A673 (cell line): ENCODE results near the gene CRYBG3. TPM values are rescaled to one million over a fixed set of nuclear protein-coding genes. Genes with fewer than 3 reads are reported as not detected.

ENCODE experiments used
- BruUV-seq: library from RNA; stranded (reverse); fragments of 400-500 nt; replicated peaks from 2 replicates; lab custom pipeline; 2021; lab: Mats Ljungman, UMichigan
- CTCF ChIA-PET: fragments of 300-600 bp; sonication (Branson Sonifier 250); formaldehyde crosslinking; loops from one replicate; lab custom pipeline; 2022; ENCODE audit warnings: antibody characterized with exemption; lab: Charles Lee
- POLR2A ChIA-PET: fragments of 300-600 bp; sonication (Branson Sonifier 250); formaldehyde crosslinking; loops from one replicate; lab custom pipeline; 2022; ENCODE audit warnings: antibody characterized with exemption; ENCODE audit not compliant: low non-redundant PET; lab: Charles Lee
- DNase-seq: peaks from one replicate; pipeline ENCODE4 v3.0.0-alpha.2; 2015; ENCODE audit warnings: low spot score
- H3K27ac ChIP-seq: fragments of 200-600 bp; sonication (generic); 2 replicates; pipeline ENCODE4 v1.5.1; 2016; ENCODE audit warnings: mixed run types, low read depth, mild to moderate bottlenecking, mixed read lengths, antibody characterized with exemption, low read length; ENCODE audit not compliant: poor library complexity, severe bottlenecking
- H3K27me3 ChIP-seq: fragments of 200-600 bp; sonication (generic); replicated peaks from 2 replicates; pipeline ENCODE4 v1.6.1; 2017; ENCODE audit warnings: mixed run types, low read depth, mild to moderate bottlenecking, mixed read lengths, antibody characterized with exemption, low read length; ENCODE audit not compliant: insufficient read depth, poor library complexity
- H3K36me3 ChIP-seq: fragments of 200-600 bp; sonication (generic); 2 replicates; pipeline ENCODE4 v1.6.1; 2016; ENCODE audit warnings: mixed run types, mild to moderate bottlenecking, mixed read lengths, antibody characterized with exemption, low read length; ENCODE audit not compliant: insufficient read depth, poor library complexity, severe bottlenecking
- H3K4me1 ChIP-seq: fragments of 200-600 bp; sonication (generic); 2 replicates; pipeline ENCODE4 v1.6.1; 2017; ENCODE audit warnings: mixed run types, mild to moderate bottlenecking, mixed read lengths, antibody characterized with exemption, low read length; ENCODE audit not compliant: insufficient read depth, poor library complexity, severe bottlenecking
- H3K4me3 ChIP-seq: fragments of 200-600 bp; sonication (generic); 2 replicates; pipeline ENCODE4 v1.5.1; 2016; ENCODE audit warnings: low read depth, mixed run types, mild to moderate bottlenecking, mixed read lengths, low read length; ENCODE audit not compliant: poor library complexity, severe bottlenecking
- H3K9me3 ChIP-seq: fragments of 200-600 bp; sonication (generic); 2 replicates; pipeline ENCODE4 v1.6.1; 2016; ENCODE audit warnings: mixed run types, low read depth, mild to moderate bottlenecking, mixed read lengths, antibody characterized with exemption, low read length; ENCODE audit not compliant: poor library complexity, severe bottlenecking
- EZH2 ChIP-seq: fragments of 200-600 bp; sonication (generic); IDR thresholded peaks from 2 replicates; pipeline ENCODE4 v1.6.1; 2017; ENCODE audit warnings: borderline replicate concordance, low read depth, mild to moderate bottlenecking, mixed read lengths, antibody characterized with exemption, low read length; ENCODE audit not compliant: poor library complexity, severe bottlenecking
- intact Hi-C: fragments of 100-400 bp; cut with micrococcal nuclease; formaldehyde crosslinking; loops from one replicate; pipeline ENCODE4 v1.10.0; 2022; ENCODE audit not compliant: unreplicated experiment
- total RNA-seq: library from RNA; stranded (reverse); gene quantifications from 2 replicates; pipeline ENCODE4 v1.2.3, GENCODE V29; 2021
- TF ChIP-seq, protein P1 (sequence below): fragments of 300-800, 200-600 bp; sonication (generic); conservative IDR thresholded peaks from 2 replicates; pipeline ENCODE4 v1.5.1; 2017; ENCODE audit warnings: low read depth, mild to moderate bottlenecking, antibody characterized with exemption, low read length, moderate library complexity, mixed read lengths

The CRYBG3 gene
- total RNA-seq, 1 experiment from 2014 or later, result 8.6 TPM

DNA sequence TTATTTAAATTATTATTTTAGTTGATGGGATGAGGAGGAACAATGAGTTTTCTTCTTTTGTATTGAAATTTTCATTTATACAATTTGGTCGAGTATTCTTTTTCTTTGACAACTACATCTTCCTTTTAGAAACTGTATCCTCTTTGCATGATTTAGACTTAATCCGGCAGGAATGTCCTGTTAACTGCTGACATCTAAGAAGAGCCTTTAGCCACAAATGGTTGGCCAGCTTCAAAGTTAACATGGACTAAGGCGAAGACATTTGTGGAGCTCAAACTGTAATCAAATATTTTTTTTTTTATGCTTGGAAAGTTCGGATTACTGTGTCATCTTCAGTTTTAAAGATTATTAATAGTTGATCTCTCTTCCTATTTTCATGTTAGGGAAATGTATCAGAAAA, 107.2 kb downstream of the CRYBG3 start:
- H3K36me3 ChIP-seq, result no peaks in the 10 kb centered on the region
- H3K9me3 ChIP-seq, result no peaks in the 10 kb centered on the region
- intact Hi-C loops, result no loop called here
- no TSS peak for BruUV-seq
- H3K27ac ChIP-seq, result no peak overlapping the region
- CTCF ChIA-PET, result no interaction called here
- H3K4me1 ChIP-seq, result no peaks in the 10 kb centered on the region
- POLR2A ChIA-PET, result no interaction called here
- TF ChIP-seq EZH2, result no peak
- TF ChIP-seq, protein P1, sequence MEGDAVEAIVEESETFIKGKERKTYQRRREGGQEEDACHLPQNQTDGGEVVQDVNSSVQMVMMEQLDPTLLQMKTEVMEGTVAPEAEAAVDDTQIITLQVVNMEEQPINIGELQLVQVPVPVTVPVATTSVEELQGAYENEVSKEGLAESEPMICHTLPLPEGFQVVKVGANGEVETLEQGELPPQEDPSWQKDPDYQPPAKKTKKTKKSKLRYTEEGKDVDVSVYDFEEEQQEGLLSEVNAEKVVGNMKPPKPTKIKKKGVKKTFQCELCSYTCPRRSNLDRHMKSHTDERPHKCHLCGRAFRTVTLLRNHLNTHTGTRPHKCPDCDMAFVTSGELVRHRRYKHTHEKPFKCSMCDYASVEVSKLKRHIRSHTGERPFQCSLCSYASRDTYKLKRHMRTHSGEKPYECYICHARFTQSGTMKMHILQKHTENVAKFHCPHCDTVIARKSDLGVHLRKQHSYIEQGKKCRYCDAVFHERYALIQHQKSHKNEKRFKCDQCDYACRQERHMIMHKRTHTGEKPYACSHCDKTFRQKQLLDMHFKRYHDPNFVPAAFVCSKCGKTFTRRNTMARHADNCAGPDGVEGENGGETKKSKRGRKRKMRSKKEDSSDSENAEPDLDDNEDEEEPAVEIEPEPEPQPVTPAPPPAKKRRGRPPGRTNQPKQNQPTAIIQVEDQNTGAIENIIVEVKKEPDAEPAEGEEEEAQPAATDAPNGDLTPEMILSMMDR, result no peak
- DNase-seq, result no peak
- H3K27me3 ChIP-seq, result no peaks in the 10 kb centered on the region
- no peak overlapping the region for H3K4me3 ChIP-seq

DNA sequence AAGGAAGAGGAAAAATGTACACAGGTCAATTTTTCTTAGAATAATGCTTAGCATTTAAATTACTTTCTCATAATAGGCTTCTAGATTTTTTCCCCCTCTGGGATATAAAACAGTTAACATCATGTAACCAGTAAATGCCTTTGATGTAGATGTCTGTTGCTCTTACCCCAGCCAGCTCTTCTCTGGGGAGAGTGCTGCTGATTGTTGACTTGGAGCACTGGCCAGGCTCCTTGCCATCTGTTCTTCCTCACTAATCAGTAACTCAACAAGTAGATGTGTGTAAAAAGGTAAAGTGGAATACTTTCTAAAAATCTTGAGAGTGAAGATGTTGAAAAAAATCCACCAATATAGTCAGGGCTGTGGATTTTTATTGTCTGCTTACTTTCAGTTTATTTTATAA, 108.2 kb downstream of the CRYBG3 start:
- Histone ChIP-seq H3K4me1 (no peaks in the 10 kb centered on the region), H3K4me3 (no peak overlapping the region), H3K27ac (no peak overlapping the region), H3K36me3 (no peaks in the 10 kb centered on the region), H3K27me3 (no peaks in the 10 kb centered on the region), H3K9me3 (no peaks in the 10 kb centered on the region)
- ChIA-PET CTCF (no interaction called here), POLR2A (no interaction called here)
- intact Hi-C loops, result no loop called here
- DNase-seq, result no peak
- BruUV-seq, result no TSS peak
- TF ChIP-seq, protein P1, result no peak
- TF ChIP-seq EZH2, result no peak

DNA sequence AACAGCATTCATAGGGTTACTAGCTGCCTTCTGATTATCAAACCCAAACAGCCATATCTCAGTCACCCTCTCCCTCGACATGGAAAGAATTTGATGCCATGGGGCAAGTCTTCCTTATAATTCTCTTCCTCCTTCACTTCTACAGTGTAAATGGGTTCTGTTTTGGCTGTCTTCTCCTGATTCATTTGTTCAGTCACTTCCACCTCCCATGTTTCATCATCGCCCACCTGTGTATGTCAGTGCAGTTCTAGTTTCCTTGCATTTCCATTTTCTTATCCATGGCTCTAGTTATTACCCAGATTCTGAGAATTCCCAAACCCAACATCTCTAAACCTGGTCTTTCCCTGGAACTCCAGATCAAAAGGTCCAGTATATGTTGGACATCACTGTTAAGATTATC, 109.4 kb downstream of the CRYBG3 start:
- intact Hi-C loops, result no loop called here
- TF ChIP-seq EZH2, result no peak
- TF ChIP-seq, protein P1, result no peak
- CTCF ChIA-PET, result no interaction called here
- no peaks in the 10 kb centered on the region for H3K4me1 ChIP-seq
- H3K9me3 ChIP-seq, result no peaks in the 10 kb centered on the region
- no TSS peak for BruUV-seq
- POLR2A ChIA-PET, result no interaction called here
- H3K27ac ChIP-seq, result no peak overlapping the region
- no peaks in the 10 kb centered on the region for H3K27me3 ChIP-seq
- DNase-seq, result no peak
- no peaks in the 10 kb centered on the region for H3K36me3 ChIP-seq
- no peak overlapping the region for H3K4me3 ChIP-seq
